ENCODE results near the gene BRME1.

GRCh38 chr19:13872695-13873389 is 33.1 kb downstream of the BRME1 start:
- TF ChIP-seq, protein P1, sequence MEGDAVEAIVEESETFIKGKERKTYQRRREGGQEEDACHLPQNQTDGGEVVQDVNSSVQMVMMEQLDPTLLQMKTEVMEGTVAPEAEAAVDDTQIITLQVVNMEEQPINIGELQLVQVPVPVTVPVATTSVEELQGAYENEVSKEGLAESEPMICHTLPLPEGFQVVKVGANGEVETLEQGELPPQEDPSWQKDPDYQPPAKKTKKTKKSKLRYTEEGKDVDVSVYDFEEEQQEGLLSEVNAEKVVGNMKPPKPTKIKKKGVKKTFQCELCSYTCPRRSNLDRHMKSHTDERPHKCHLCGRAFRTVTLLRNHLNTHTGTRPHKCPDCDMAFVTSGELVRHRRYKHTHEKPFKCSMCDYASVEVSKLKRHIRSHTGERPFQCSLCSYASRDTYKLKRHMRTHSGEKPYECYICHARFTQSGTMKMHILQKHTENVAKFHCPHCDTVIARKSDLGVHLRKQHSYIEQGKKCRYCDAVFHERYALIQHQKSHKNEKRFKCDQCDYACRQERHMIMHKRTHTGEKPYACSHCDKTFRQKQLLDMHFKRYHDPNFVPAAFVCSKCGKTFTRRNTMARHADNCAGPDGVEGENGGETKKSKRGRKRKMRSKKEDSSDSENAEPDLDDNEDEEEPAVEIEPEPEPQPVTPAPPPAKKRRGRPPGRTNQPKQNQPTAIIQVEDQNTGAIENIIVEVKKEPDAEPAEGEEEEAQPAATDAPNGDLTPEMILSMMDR (IDR thresholded peaks at IDR 0.05), result no peak
- TF ChIP-seq POLR2A (IDR thresholded peaks at IDR 0.05), result no peak
